OCI-LY7 (cell line): ENCODE measurements around the gene COPS3.

ENCODE experiments used
- EZH2phosphoT487 ChIP-seq: fragments of 200-600 bp; sonication (generic); IDR thresholded peaks from 2 replicates; pipeline ENCODE4 v1.6.1; 2018; ENCODE audit warnings: low read depth, borderline replicate concordance, mild to moderate bottlenecking, mixed run types, antibody characterized with exemption, low read length, moderate library complexity, mixed read lengths
- TF ChIP-seq, protein P1 (sequence below): fragments of 200-600 bp; sonication (generic); conservative IDR thresholded peaks from 2 replicates; pipeline ENCODE4 v1.5.1; 2014; ENCODE audit warnings: mild to moderate bottlenecking, antibody characterized with exemption, low read length, moderate library complexity, mixed read lengths

- no peak for TF ChIP-seq EZH2phosphoT487
- TF ChIP-seq, protein P1, sequence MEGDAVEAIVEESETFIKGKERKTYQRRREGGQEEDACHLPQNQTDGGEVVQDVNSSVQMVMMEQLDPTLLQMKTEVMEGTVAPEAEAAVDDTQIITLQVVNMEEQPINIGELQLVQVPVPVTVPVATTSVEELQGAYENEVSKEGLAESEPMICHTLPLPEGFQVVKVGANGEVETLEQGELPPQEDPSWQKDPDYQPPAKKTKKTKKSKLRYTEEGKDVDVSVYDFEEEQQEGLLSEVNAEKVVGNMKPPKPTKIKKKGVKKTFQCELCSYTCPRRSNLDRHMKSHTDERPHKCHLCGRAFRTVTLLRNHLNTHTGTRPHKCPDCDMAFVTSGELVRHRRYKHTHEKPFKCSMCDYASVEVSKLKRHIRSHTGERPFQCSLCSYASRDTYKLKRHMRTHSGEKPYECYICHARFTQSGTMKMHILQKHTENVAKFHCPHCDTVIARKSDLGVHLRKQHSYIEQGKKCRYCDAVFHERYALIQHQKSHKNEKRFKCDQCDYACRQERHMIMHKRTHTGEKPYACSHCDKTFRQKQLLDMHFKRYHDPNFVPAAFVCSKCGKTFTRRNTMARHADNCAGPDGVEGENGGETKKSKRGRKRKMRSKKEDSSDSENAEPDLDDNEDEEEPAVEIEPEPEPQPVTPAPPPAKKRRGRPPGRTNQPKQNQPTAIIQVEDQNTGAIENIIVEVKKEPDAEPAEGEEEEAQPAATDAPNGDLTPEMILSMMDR = no peak
Observed at GRCh38 chr17:17321356-17322025, 40.4 kb upstream of the COPS3 start.
